GM12864 (cell line): Measurements from ENCODE around the gene ZCCHC14.

Experiments used
- DNase-seq: peaks from one replicate; pipeline ENCODE4 v3.0.0-alpha.2; 2011; ENCODE audit warnings: low read depth
- H3K4me3 ChIP-seq: 2 replicates; pipeline ENCODE4 v1.5.1; 2011; ENCODE audit warnings: mild to moderate bottlenecking, low read depth, low read length, control low read depth
- CTCF ChIP-seq: IDR thresholded peaks from 2 replicates; pipeline ENCODE4 v1.5.1; 2011; ENCODE audit warnings: low read depth, mild to moderate bottlenecking, moderate library complexity, low read length, control low read depth, inconsistent platforms; ENCODE audit errors: missing control alignments

ZCCHC14 gene

GRCh38 chr16:87443016-87443415 lies 49.8 kb downstream of the ZCCHC14 start:
- H3K4me3 ChIP-seq = no peak overlapping the region
- TF ChIP-seq CTCF = no peak

GRCh38 chr16:87442581-87442966 lies 50.2 kb downstream of the ZCCHC14 start:
- H3K4me3 ChIP-seq = no peak overlapping the region
- no peak for DNase-seq
- TF ChIP-seq CTCF = no peak

More at GRCh38 chr16:87443016-87443415, 49.8 kb downstream of the ZCCHC14 start:
- no peak for DNase-seq

- TF ChIP-seq CTCF = no peak
- DNase-seq = no peak
- no peak overlapping the region for H3K4me3 ChIP-seq
These were observed 50.8 kb downstream of the ZCCHC14 start for GRCh38 chr16:87441886-87442580.

GRCh38 chr16:87439926-87440325 lies 52.9 kb downstream of the ZCCHC14 start:
- no peak overlapping the region for H3K4me3 ChIP-seq
- TF ChIP-seq CTCF = no peak
- no peak for DNase-seq

GRCh38 chr16:87438611-87438985 lies 54.2 kb downstream of the ZCCHC14 start:
- no peak for DNase-seq
- no peak for TF ChIP-seq CTCF

GRCh38 chr16:87437911-87438610 lies 54.8 kb downstream of the ZCCHC14 start:
- no peak for DNase-seq
- no peak for TF ChIP-seq CTCF
- H3K4me3 ChIP-seq = no peak overlapping the region

More at GRCh38 chr16:87438611-87438985, 54.2 kb downstream of the ZCCHC14 start:
- H3K4me3 ChIP-seq = no peak overlapping the region

- no peak for DNase-seq
- TF ChIP-seq CTCF = no peak
- no peak overlapping the region for H3K4me3 ChIP-seq
These were observed 55.5 kb downstream of the ZCCHC14 start for GRCh38 chr16:87437327-87437726.
